ENCODE data around the gene THY1. TPM values are rescaled to one million over a fixed set of nuclear protein-coding genes. Genes with fewer than 3 reads are reported as not detected.

The THY1 gene
- total and polyA plus RNA-seq, 7 donors: 0.42 to 6.4 (median 1.1) TPM

- 15 to 27% (median 21%) methylated on average over 21 of the region's 21 CpGs for WGBS, 3 donors
Observed at GRCh38 chr11:119432484-119433357, 9.7 kb upstream of the THY1 start.

GRCh38 chr11:119431523-119431922 lies 8.6 kb upstream of the THY1 start:
- peaks cover 0 to 37% (median 10%) of the 10 kb centered on the region in 3 donors for H3K27me3 ChIP-seq (ENCODE audit: insufficient read depth in 3 of 3, low read length in 2 of 3)
- ATAC-seq: no peak

More at GRCh38 chr11:119432484-119433357, 9.7 kb upstream of the THY1 start:
- H3K4me3 ChIP-seq: no peak overlapping the region
- H3K4me1 ChIP-seq: no peaks in the 10 kb centered on the region
- ATAC-seq: peak in 3 of 4 donors; percentile 33 to 67 (median 52)
- TF ChIP-seq CTCF (IDR thresholded peaks at IDR 0.05): no peak
- H3K9me3 ChIP-seq: no peaks in the 10 kb centered on the region
- H3K27me3 ChIP-seq (ENCODE audit: insufficient read depth in 3 of 3, low read length in 2 of 3): peaks cover 0 to 40% (median 10%) of the 10 kb centered on the region in 3 donors
- DNase-seq: peak in 1 of 2 donors; percentile 33
- H3K36me3 ChIP-seq (ENCODE audit: insufficient read depth in 1 of 2, low read depth in 1 of 2): no peaks in the 10 kb centered on the region
- intact Hi-C loops (cut with DNase I): no loop called here
- H3K27ac ChIP-seq: no peak overlapping the region

GRCh38 chr11:119427279-119427678 lies 4.3 kb upstream of the THY1 start:
- Histone ChIP-seq H3K9me3 (no peaks in the 10 kb centered on the region), H3K27ac (no peak overlapping the region), H3K27me3 (ENCODE audit: insufficient read depth in 3 of 3, low read length in 2 of 3) (peaks cover 0 to 45% (median 15%) of the 10 kb centered on the region in 3 donors), H3K36me3 (ENCODE audit: insufficient read depth in 1 of 2, low read depth in 1 of 2) (no peaks in the 10 kb centered on the region), H3K4me1 (peaks cover under 1% of the 10 kb centered on the region), H3K4me3 (no peak overlapping the region)
- ATAC-seq: no peak
- 59 to 69% (median 60%) methylated on average over 5 of the region's 5 CpGs for WGBS, 3 donors
- TF ChIP-seq CTCF (IDR thresholded peaks at IDR 0.05): no peak
- peak in 1 of 2 donors; percentile 58 for DNase-seq
- intact Hi-C loops (cut with DNase I): no loop called here

More at GRCh38 chr11:119431523-119431922, 8.6 kb upstream of the THY1 start:
- H3K4me3 ChIP-seq: no peak overlapping the region
- no peaks in the 10 kb centered on the region for H3K4me1 ChIP-seq
- intact Hi-C loops (cut with DNase I): no loop called here
- H3K9me3 ChIP-seq: no peaks in the 10 kb centered on the region
- H3K36me3 ChIP-seq (ENCODE audit: insufficient read depth in 1 of 2, low read depth in 1 of 2): no peaks in the 10 kb centered on the region
- 86 to 90% (median 89%) methylated on average over 7 of the region's 7 CpGs for WGBS, 3 donors
- DNase-seq: no peak
- no peak overlapping the region for H3K27ac ChIP-seq
- TF ChIP-seq CTCF (IDR thresholded peaks at IDR 0.05): no peak

DNA sequence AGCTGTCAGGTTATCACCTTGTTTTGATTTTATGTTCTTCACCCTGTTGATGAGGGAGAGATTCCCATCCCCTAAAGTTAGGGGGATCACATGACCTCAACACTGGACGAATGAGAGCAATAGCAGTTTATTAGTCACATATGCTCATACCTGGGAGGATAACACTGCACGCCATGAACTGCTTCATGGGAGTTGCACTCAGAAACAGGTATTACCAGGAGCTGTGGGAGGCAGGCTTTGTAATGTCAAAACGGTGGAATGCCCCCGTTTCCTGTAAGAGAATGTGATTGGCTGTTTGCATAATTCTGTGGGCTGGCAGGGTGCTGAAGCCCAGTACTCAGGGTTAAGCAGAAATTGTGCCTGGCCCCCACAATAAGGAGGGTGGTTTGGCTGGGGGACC lies 3.2 kb upstream of the THY1 start:
- 71 to 77% (median 75%) methylated on average over 4 of the region's 4 CpGs for WGBS, 3 donors
- H3K27me3 ChIP-seq (ENCODE audit: insufficient read depth in 3 of 3, low read length in 2 of 3): peaks cover 0 to 48% (median 11%) of the 10 kb centered on the region in 3 donors
- H3K27ac ChIP-seq: no peak overlapping the region
- intact Hi-C loops (cut with DNase I): no loop called here
- peaks cover 7% of the 10 kb centered on the region for H3K4me1 ChIP-seq
- H3K9me3 ChIP-seq: no peaks in the 10 kb centered on the region
- H3K36me3 ChIP-seq (ENCODE audit: insufficient read depth in 1 of 2, low read depth in 1 of 2): no peaks in the 10 kb centered on the region
- H3K4me3 ChIP-seq: no peak overlapping the region
- DNase-seq: no peak
- TF ChIP-seq CTCF (IDR thresholded peaks at IDR 0.05): no peak
- no peak for ATAC-seq
